ENCODE results near the gene M6PR.
"Not testable (repeated sequence)": the region's sequence is repeated elsewhere in the genome, so short reads cannot be mapped to it uniquely, and the experiment has no call there.

Gene M6PR

DNA sequence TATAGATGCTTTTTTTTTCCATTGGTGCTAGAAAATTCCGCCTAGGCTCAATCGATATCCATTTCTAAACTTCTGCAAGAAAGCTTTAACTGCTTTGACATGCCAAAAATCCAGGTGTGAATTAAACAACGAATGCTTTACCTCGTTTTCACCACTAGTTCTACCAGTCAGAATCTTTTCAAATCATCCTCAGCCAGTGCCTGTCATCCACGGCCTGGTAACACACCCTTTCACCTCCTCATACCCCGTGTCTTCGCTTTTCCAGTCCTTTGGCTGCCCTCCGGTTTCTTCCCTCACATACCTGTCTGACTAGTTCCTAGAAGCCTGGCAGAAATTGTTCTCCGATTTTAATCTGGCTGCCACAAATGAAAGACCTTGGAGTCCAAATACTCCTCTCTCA, 36.5 kb downstream of the M6PR start:
- DNase-seq (ENCODE audit: low read depth in 2 of 2), result no peak

DNA sequence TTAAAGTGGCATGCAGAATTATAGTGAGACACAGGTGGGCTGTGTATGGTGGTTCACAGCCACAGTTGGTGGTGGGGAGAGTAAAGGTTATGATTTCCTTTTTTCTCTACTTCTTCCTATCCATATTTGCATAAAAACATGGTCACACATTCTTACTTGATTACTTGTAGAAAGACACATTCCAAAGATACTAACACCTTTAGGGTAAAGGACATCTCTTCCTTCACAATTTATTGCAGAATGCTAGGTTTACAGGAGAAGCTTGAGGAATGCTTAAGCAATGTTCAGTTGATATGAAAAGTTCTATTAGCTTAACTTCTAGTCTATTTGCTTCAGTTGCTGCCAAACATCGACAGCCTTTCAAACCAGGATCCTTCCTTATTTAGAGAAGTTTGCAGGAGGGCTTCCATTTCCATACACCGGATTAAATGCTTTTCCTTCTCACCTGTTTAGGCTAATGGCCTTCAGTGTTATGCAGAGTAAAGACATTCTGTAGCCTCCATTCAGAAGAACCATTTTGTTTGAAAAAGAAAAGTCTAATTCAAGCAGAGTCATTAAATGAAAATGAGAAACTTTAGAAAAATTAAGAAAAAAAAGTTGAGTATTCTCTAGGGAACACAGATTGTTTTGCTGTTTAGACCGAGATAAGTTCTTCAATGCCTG, 37.7 kb downstream of the M6PR start:
- no peak for DNase-seq (ENCODE audit: low read depth in 2 of 2)

- DNase-seq (ENCODE audit: low read depth in 2 of 2), result no peak
Observed at GRCh38 chr12:8909752-8910151, 39.7 kb downstream of the M6PR start.

GRCh38 chr12:8907513-8907912, 41.9 kb downstream of the M6PR start:
- no peak for DNase-seq (ENCODE audit: low read depth in 2 of 2)

GRCh38 chr12:8906266-8907180, 42.9 kb downstream of the M6PR start:
- no peak for DNase-seq (ENCODE audit: low read depth in 2 of 2)

- DNase-seq (ENCODE audit: low read depth in 2 of 2), result no peak
Observed at GRCh38 chr12:8905546-8905945, 43.9 kb downstream of the M6PR start.

- no peak for DNase-seq (ENCODE audit: low read depth in 2 of 2)
Observed at GRCh38 chr12:8904665-8905064, 44.8 kb downstream of the M6PR start.

GRCh38 chr12:8903646-8904045, 45.8 kb downstream of the M6PR start:
- DNase-seq (ENCODE audit: low read depth in 2 of 2), result no peak

GRCh38 chr12:8902703-8903102, 46.7 kb downstream of the M6PR start:
- DNase-seq (ENCODE audit: low read depth in 2 of 2), result not testable (repeated sequence)

- no peak for DNase-seq (ENCODE audit: low read depth in 2 of 2)
Observed at GRCh38 chr12:8899830-8900229, 49.6 kb downstream of the M6PR start.

GRCh38 chr12:8897081-8897480, 52.4 kb downstream of the M6PR start:
- DNase-seq (ENCODE audit: low read depth in 2 of 2), result no peak

GRCh38 chr12:8894986-8895385, 54.5 kb downstream of the M6PR start:
- DNase-seq (ENCODE audit: low read depth in 2 of 2), result no peak

DNA sequence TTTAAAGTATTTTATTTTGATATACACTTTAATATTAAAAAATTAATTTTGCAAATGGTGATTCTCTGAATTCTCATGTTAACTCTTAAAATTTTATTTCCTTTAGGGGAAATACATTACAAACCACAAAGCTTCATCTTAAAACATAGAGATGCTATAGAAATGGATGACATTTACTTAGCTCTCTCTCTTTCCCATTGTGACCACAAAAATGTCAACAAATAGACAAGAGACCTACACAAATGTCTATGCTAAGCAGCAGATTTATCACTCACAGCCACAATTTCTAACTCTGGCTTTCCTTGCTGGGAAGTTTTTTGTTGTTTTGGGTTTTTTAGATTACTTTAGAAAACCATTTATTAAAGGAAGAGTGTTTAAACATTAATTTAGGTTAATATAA, 55.1 kb downstream of the M6PR start:
- DNase-seq (ENCODE audit: low read depth in 2 of 2), result no peak

GRCh38 chr12:8891976-8892375, 57.5 kb downstream of the M6PR start:
- DNase-seq (ENCODE audit: low read depth in 2 of 2), result no peak
